Measurements from ENCODE around the gene ZNF532.

The ZNF532 gene

DNA sequence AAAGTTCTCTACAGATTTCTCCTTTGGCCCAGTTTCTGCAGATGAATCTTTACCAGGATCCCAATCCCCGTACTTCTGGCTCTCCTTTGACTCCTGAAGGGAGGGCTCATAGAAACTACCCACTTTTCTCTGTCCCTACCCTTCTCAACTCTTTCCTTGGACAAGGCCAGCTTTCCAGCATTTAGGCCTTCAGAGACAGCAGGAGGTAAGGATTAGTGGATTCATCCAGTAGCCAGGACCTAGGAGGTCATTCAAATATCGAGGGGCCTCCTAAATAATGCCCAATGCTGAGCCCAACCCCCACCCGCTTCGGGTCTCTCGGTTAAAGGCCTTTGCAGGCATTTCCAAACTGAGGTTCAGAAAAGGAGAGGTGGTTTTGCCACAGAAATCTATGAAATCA lies 4.8 kb upstream of the ZNF532 start:
- no peak overlapping the region for H3K4me3 Mint-ChIP-seq
- H3K27ac Mint-ChIP-seq: no peak overlapping the region
- H3K9me3 Mint-ChIP-seq: no peaks in the 10 kb centered on the region
- H3K36me3 Mint-ChIP-seq (ENCODE audit: low read depth): no peaks in the 10 kb centered on the region
- no peak for DNase-seq (ENCODE audit: low spot score)
- peaks cover 11% of the 10 kb centered on the region for H3K4me1 Mint-ChIP-seq (ENCODE audit: low read depth)
- H3K27me3 Mint-ChIP-seq (ENCODE audit: low read depth): peaks cover 48% of the 10 kb centered on the region

DNA sequence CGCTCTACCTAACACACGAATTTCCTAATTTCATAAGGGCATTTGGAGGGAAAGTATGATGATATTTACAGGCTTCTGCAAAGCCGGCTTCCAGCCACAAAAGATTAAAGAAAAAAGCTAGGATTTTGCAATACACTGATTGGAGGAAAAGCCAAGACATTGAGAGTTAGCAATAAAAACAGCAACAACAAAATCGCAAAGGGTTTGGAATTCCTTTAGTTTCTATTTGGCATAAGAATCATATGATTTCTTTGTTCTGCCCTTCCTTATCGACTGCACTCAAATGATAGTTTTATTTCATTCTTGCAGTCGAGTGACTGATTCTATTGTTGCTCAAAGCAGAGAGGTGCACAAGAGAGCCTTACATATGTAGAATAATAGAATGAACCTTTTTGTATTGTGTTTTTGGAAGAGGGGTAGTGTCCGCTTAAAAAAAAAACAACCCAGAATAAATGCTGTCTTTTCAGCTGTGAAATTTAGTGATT lies 3.9 kb upstream of the ZNF532 start:
- no peak for DNase-seq (ENCODE audit: low spot score)
- H3K4me1 Mint-ChIP-seq (ENCODE audit: low read depth): peaks cover 11% of the 10 kb centered on the region
- H3K9me3 Mint-ChIP-seq: no peaks in the 10 kb centered on the region
- peaks cover 57% of the 10 kb centered on the region for H3K27me3 Mint-ChIP-seq (ENCODE audit: low read depth)
- no peak overlapping the region for H3K27ac Mint-ChIP-seq
- H3K4me3 Mint-ChIP-seq: no peak overlapping the region
- H3K36me3 Mint-ChIP-seq (ENCODE audit: low read depth): no peaks in the 10 kb centered on the region

DNA sequence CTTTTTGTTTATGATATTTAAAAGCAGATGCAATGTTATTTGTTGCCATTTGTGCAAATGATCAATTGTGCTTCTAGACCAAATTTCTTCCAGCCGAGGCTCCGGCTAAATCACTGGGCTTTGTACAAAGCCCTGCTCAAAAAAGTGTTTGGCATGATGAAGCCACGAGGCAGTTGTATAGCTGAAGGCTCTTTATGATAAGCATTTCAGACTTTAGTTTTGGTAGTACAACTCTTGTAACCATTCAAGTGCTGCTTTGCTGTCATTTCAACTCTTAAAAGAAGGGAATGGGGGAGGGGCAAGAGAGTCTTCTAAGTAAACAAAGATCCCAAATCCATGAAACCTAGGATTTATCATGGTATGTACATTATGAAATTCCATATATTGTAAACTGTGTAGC lies 3.3 kb upstream of the ZNF532 start:
- Mint-ChIP-seq H3K4me1 (ENCODE audit: low read depth) (peaks cover 11% of the 10 kb centered on the region), H3K27me3 (ENCODE audit: low read depth) (peaks cover 61% of the 10 kb centered on the region), H3K27ac (no peak overlapping the region), H3K36me3 (ENCODE audit: low read depth) (no peaks in the 10 kb centered on the region), H3K4me3 (no peak overlapping the region), H3K9me3 (no peaks in the 10 kb centered on the region)
- no peak for DNase-seq (ENCODE audit: low spot score)

DNA sequence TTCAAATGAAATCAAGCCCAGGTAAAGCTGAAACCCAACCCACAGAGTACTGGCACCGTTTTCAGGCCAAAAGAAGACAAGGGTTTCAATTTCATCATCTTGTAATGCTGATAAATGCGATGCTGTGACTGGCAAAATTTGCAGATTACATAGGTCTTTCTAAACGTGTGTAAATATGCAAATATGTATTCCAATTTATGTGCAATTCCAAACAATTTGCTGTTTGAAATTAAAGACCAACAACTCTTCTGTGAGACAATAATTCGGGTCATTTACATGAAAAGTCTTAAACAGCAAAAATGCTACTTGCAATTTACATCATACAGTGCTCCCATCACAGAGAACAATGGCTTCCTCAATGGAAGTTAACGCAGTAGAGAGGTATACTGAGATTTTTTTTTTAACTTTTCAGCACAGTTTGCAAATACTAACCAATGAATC lies 2.8 kb upstream of the ZNF532 start:
- H3K27me3 Mint-ChIP-seq (ENCODE audit: low read depth): peaks cover 64% of the 10 kb centered on the region

DNA sequence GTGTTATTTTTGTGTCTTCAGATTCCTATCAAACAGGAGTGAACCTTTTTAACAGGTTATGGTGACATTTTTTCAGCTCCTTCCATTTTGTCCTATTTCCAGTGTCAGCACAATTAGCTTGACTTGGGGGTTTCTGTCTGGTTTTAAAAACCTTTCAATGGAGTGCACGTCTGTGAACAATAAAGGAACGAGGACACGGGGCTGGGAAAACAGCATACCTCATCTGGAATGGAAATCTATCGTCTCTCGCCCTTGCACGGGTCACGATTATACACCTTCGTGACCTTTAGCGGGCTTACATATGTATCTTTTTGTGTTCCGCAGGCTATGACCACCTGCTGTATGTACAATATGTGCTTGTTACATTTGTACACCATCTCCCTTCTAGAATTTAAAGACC lies 2.3 kb upstream of the ZNF532 start:
- H3K27ac Mint-ChIP-seq: peak overlapping the region; percentile 31
- DNase-seq (ENCODE audit: low spot score): no peak
- no peaks in the 10 kb centered on the region for H3K36me3 Mint-ChIP-seq (ENCODE audit: low read depth)
- H3K27me3 Mint-ChIP-seq (ENCODE audit: low read depth): peaks cover 67% of the 10 kb centered on the region
- H3K4me3 Mint-ChIP-seq: peak overlapping the region; percentile 57
- H3K9me3 Mint-ChIP-seq: no peaks in the 10 kb centered on the region
- peaks cover 11% of the 10 kb centered on the region for H3K4me1 Mint-ChIP-seq (ENCODE audit: low read depth)

More for the DNA sequence above, 2.8 kb upstream of the ZNF532 start:
- Mint-ChIP-seq H3K9me3 (no peaks in the 10 kb centered on the region), H3K27ac (no peak overlapping the region), H3K4me1 (ENCODE audit: low read depth) (peaks cover 11% of the 10 kb centered on the region), H3K36me3 (ENCODE audit: low read depth) (no peaks in the 10 kb centered on the region), H3K4me3 (no peak overlapping the region)
- DNase-seq (ENCODE audit: low spot score): no peak

DNA sequence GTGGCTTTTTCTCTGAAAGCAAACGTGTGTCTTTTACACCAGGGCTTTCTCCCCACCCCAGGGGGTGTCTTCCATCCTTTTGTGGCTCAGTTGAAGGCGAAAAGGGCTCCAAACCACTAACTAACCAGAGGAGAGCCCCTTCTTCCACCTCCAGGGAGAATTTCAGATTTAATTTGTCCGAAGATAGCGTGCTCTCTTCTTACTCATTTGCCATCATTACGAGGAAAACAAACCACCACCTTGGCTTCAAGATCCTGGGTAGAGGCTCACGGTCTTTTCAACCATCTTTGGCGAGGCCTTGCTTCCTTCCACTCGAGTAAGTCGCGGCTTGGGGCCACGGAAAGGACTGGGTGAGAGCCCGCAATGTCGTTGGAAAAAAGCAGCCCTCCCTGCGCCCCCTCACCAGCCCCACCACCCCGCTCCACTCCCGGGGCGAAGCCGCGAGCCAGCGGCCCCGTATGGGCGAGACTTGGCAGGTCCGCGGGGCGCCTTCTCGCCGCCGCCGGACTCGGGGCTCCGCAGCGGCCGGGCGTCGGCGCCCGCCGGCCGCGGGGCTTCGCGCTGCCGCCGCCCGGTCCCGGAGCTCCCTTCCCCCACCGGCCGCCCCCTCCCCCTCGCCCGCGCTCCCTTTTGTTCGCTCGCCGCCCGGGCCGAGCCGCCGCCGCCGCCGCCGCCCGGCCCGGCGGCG lies 1.7 kb upstream of the ZNF532 start:
- Mint-ChIP-seq H3K36me3 (ENCODE audit: low read depth) (no peaks in the 10 kb centered on the region), H3K27me3 (ENCODE audit: low read depth) (peaks cover 67% of the 10 kb centered on the region), H3K27ac (peak overlapping the region; percentile 31), H3K4me3 (peak overlapping the region; percentile 57), H3K9me3 (no peaks in the 10 kb centered on the region), H3K4me1 (ENCODE audit: low read depth) (peaks cover 11% of the 10 kb centered on the region)
- DNase-seq (ENCODE audit: low spot score): no peak

DNA sequence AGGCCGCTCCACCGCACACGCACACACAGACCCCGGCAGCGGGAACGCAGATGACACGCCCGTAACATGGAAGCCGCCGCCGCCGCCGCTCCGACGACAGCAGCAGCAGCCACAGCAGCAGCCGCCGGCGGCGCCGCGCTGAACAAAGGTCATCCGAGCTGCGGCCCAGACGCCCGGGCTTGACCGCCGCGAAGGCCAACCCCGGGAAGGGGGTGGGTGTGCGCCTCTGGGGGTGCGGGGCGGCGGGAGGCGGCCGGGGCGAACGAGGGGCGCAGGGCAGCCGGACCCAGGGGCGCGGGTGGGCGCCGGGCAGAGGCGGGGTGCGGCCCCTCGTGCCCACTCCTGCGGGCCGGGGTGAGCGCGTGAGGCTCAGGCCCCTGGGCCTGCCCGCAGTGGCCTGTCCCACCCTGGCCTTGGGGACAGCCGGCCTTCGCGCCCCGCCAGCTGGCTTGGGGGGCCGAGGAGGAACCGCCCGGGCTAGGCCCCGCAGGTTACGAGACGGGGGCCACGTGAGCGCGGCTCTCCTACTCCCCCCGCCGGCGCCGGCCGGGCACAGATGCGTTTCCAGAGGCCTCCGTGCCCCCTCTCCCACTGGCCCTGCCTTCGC lies 1.0 kb upstream of the ZNF532 start:
- peaks cover 68% of the 10 kb centered on the region for H3K27me3 Mint-ChIP-seq (ENCODE audit: low read depth)
- DNase-seq (ENCODE audit: low spot score): no peak
- no peak overlapping the region for H3K4me3 Mint-ChIP-seq
- H3K4me1 Mint-ChIP-seq (ENCODE audit: low read depth): peaks cover 11% of the 10 kb centered on the region
- no peak overlapping the region for H3K27ac Mint-ChIP-seq
- H3K9me3 Mint-ChIP-seq: no peaks in the 10 kb centered on the region
- H3K36me3 Mint-ChIP-seq (ENCODE audit: low read depth): no peaks in the 10 kb centered on the region

DNA sequence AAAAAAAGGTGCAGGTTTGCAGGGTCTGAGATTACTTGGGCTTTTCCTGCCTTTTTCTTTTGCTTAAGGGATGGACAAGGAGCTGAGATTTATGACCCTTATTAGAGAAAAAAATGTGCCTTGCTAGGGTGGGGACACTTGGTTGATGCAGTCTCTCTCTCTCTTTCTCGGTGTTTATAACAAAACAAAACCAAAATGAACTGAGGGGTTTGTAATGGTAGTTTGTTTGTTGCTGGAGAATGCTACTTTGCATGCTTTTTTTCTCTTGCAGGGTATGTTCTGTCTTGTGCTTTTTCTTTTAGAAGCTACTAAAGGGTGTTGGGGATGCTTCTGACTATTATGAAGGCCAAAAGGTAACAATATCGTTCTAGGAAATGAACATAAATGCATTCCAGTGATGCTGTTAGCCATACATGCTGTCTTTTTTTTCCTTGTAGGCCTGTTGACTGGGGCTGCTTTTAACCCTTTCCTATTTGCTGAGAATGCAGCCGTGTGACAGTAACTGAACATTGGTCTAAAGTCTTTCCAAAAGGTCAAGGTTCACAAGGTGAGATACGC lies 435 bp downstream of the ZNF532 start:
- H3K36me3 Mint-ChIP-seq (ENCODE audit: low read depth): no peaks in the 10 kb centered on the region
- H3K4me3 Mint-ChIP-seq: no peak overlapping the region
- DNase-seq (ENCODE audit: low spot score): no peak
- H3K27me3 Mint-ChIP-seq (ENCODE audit: low read depth): peaks cover 59% of the 10 kb centered on the region
- H3K9me3 Mint-ChIP-seq: no peaks in the 10 kb centered on the region
- H3K4me1 Mint-ChIP-seq (ENCODE audit: low read depth): peaks cover 11% of the 10 kb centered on the region
- H3K27ac Mint-ChIP-seq: no peak overlapping the region

DNA sequence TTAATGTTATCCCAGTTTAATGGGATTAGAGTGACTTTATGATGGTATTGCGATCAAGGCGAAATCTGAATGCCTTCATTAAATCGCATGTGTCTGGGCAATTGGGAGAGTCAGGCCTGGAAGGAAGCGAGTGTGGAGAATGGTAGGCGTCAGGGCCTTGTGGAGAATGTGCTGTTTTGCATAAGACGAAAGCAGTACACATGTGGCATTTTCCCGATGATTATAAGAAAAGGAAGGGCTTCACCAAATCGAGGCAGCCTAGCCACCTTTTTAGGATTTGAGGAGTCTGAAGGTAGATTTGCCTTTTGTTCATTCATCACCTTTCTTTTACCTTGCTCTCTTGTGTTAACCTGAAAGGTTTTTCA lies 1.0 kb downstream of the ZNF532 start:
- Mint-ChIP-seq H3K4me3 (no peak overlapping the region), H3K36me3 (ENCODE audit: low read depth) (no peaks in the 10 kb centered on the region), H3K9me3 (no peaks in the 10 kb centered on the region), H3K4me1 (ENCODE audit: low read depth) (peaks cover 11% of the 10 kb centered on the region), H3K27me3 (ENCODE audit: low read depth) (peaks cover 60% of the 10 kb centered on the region), H3K27ac (no peak overlapping the region)
- DNase-seq (ENCODE audit: low spot score): no peak

DNA sequence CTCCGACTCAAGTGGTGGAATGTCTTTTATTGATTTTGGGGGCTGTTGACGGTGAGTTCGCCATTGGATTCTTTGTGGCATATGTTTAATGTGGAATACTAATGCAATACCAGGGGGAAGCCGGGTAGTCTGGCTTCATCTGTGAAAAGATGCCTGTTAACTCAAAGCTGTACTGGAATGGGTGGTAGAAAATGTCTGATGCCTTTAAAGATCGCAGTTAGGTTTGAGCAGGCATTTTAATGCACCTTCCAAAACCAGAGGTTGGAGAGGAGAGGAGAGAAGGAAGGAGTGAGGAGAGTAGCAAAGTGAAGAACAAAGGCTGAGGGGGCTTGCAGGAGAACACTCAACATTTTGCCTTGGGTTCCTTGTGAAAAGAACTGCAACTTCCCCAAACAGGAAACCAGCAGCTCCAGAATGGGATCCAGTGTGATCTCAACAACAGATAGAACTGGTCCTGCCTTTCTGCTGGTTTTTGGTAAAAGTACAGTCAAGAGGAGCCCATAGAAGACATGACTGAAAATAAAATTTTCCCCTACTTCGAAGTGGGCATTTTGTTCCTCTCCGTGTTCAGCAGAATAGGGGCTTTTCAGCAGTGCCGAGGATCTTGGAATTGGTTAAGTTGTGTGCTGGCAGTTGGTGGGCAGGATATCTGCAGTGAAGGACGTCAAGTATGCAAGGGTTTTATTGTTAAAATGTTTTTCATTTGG lies 1.5 kb downstream of the ZNF532 start:
- no peak overlapping the region for H3K27ac Mint-ChIP-seq
- no peaks in the 10 kb centered on the region for H3K36me3 Mint-ChIP-seq (ENCODE audit: low read depth)
- no peak for DNase-seq (ENCODE audit: low spot score)
- no peak overlapping the region for H3K4me3 Mint-ChIP-seq
- H3K9me3 Mint-ChIP-seq: no peaks in the 10 kb centered on the region
- peaks cover 57% of the 10 kb centered on the region for H3K27me3 Mint-ChIP-seq (ENCODE audit: low read depth)
- peaks cover 11% of the 10 kb centered on the region for H3K4me1 Mint-ChIP-seq (ENCODE audit: low read depth)

DNA sequence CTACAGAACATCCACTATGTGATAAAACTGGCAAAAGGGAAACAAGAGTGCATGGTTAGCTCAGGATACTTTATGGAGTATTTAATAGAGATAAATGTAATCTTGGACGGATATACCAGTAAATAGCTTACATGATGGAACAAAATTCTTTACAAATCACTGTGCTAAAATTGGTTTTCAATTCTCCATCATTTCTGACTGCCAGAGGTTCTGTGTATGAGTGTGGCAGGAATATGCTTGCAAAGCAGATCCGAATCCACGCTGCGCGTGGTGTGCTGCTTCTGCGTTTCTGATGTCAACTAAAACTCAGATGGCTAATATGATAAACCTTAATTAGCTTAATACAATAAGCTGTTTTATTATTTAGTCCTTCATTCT lies 2.1 kb downstream of the ZNF532 start:
- peaks cover 11% of the 10 kb centered on the region for H3K4me1 Mint-ChIP-seq (ENCODE audit: low read depth)
- H3K36me3 Mint-ChIP-seq (ENCODE audit: low read depth): no peaks in the 10 kb centered on the region
- H3K4me3 Mint-ChIP-seq: no peak overlapping the region
- peaks cover 52% of the 10 kb centered on the region for H3K27me3 Mint-ChIP-seq (ENCODE audit: low read depth)
- H3K27ac Mint-ChIP-seq: no peak overlapping the region
- H3K9me3 Mint-ChIP-seq: no peaks in the 10 kb centered on the region
- DNase-seq (ENCODE audit: low spot score): no peak

DNA sequence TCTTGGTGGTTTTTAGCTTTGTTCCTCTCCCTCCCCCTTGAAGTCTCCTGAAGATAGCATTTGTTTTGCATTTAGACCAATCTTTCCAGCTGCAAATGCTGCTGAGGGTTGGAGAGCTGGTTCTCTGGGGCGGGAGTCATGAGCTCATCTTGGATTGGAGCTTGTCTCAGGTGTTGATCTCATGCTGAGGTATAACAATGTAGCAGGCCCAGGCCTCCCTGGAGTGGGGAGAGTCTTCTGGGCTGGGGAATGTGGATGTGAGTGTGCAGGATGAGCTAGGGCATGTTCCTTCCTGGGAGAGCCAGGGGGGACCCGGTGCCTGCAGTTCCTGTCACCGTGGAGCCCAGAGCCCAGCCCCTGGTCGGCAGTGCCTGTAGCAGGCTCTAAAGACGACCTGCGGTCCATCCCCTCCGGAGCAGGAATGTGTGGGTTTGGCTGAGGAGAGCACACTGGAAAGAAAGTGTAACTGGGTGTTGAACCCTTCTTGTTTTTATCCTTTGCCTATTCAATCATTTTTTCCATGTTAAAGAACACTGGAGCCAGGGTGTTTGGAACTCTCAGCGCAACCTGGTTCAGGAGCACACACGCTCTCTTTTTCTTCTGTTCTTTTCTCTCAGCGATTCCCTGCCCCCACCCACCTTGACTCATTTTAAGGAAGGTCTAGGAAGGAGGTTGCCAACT lies 2.7 kb downstream of the ZNF532 start:
- Mint-ChIP-seq H3K36me3 (ENCODE audit: low read depth) (no peaks in the 10 kb centered on the region), H3K9me3 (no peaks in the 10 kb centered on the region), H3K27me3 (ENCODE audit: low read depth) (peaks cover 46% of the 10 kb centered on the region), H3K4me1 (ENCODE audit: low read depth) (peaks cover 11% of the 10 kb centered on the region), H3K27ac (no peak overlapping the region), H3K4me3 (no peak overlapping the region)
- no peak for DNase-seq (ENCODE audit: low spot score)

DNA sequence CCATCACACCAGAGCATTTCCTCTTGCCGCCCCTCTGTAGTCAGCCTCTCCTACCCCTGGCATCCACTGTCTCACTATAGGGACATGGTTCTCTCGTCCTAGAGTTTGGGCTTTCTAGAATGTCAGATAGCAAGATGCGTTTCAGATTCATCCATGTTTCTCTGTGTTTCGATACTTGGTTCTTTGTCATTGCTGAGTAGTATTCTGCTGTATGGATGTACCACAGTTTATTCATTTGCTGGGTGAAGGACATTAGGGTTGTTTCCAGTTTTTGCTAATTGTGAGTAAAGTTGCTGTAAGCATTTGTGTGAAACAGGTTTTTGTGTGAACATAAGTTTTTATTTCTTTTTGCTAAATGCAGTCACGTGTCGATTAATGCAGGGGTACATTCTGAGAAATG lies 3.8 kb downstream of the ZNF532 start:
- Mint-ChIP-seq H3K9me3 (no peaks in the 10 kb centered on the region), H3K4me1 (ENCODE audit: low read depth) (peaks cover 7% of the 10 kb centered on the region), H3K27ac (no peak overlapping the region), H3K4me3 (no peak overlapping the region), H3K36me3 (ENCODE audit: low read depth) (no peaks in the 10 kb centered on the region), H3K27me3 (ENCODE audit: low read depth) (peaks cover 40% of the 10 kb centered on the region)
- no peak for DNase-seq (ENCODE audit: low spot score)

DNA sequence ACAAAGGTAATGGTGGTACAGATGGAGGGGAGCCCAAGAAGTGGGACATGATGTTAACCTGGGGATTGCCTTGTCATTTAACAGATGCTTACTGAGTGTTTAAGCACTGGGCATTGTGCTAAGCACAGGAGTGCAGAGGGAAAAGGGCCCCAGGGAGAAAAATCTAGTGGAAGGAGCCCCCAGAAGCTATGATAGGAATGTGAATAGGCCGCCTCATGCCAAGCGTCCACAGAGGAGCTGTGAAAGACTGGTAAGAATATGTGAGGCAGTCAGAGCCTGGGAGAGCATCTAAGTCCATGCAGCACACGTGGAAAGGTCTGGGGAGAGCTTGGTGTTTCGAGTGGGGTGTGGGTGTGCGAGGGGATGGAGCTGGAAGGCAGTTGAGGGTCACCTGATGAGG lies 5.5 kb downstream of the ZNF532 start:
- Mint-ChIP-seq H3K4me1 (ENCODE audit: low read depth) (no peaks in the 10 kb centered on the region), H3K36me3 (ENCODE audit: low read depth) (no peaks in the 10 kb centered on the region), H3K4me3 (no peak overlapping the region), H3K27ac (no peak overlapping the region), H3K27me3 (ENCODE audit: low read depth) (peaks cover 29% of the 10 kb centered on the region), H3K9me3 (no peaks in the 10 kb centered on the region)
- no peak for DNase-seq (ENCODE audit: low spot score)
